Transverse colon (tissue), 1 donor: ENCODE measurements around the gene PLXND1.

Experiments
- EP300 ChIP-seq: sonication (generic); formaldehyde crosslinking; IDR thresholded peaks from one replicate; pipeline ENCODE4 v1.6.1; 2017; ENCODE audit warnings: antibody characterized with exemption, low read depth
- POLR2A ChIP-seq: fragments of 450-650 bp; IDR thresholded peaks from one replicate; pipeline ENCODE4 v1.6.1; 2016; ENCODE audit warnings: antibody characterized with exemption, mild to moderate bottlenecking, moderate library complexity

DNA sequence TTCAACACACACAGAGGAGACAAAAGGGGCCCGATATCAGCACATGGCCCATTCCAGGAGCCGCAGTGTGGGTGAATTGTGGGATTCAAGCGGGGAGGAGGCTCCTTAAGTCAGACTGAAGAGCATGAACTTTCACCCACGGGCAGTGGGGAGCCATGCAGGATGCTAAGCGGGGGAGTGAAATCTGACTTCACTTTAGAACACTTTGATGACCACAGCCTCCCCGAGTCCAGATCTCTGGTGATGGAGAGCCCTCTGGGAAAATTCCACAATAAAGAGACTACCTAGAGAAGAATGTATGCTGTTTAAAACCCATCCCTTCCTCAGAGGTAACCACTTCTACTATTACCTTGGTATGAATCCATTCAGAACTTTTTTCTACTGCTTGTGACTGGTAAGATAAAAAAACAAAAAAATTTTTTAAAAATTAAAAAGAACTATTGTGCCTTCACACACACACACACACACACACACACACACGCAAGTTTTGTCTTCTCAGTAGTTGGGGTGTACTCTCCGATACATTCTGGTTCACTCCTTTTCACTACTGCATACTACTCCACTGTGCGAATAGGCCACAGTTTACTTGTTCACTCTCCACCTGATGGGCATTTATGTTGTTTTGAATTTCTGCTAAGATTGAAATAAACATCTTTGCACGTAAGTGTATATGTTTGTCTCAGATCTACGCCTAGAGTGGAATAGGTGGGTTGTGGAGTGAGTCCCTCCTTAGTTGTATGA, 65.5 kb downstream of the PLXND1 start:
- TF ChIP-seq EP300 (no peak), POLR2A (no peak)
